Psoas muscle (tissue), 8 donors: Measurements from ENCODE around the gene CNTFR. TPM values are rescaled to one million over a fixed set of nuclear protein-coding genes. Genes with fewer than 3 reads are reported as not detected.

Source experiments
- ATAC-seq, 4 donors: fragments of 200-7000 bp; cut with Tn5 transposase; one replicate each; pipeline ENCODE4 v1.9.1; 2020; ENCODE audit warnings: moderate library complexity in 3 of 4, mild to moderate bottlenecking in 2 of 4
- DNase-seq, 2 donors: peaks; one replicate each; pipeline ENCODE4 v3.0.0-alpha.2; 2020
- H3K27ac ChIP-seq: fragments of 200-600 bp; one replicate; pipeline ENCODE4 v1.8.0; 2022
- H3K27me3 ChIP-seq, 3 donors: fragments of 200-600 bp in 1 of 3; one replicate each; pipeline versions ENCODE4 v1.6.1 to v1.8.0; 2013 to 2022; ENCODE audit warnings: low read length in 2 of 3, mild to moderate bottlenecking in 2 of 3, moderate library complexity in 1 of 3; ENCODE audit not compliant: insufficient read depth in 3 of 3
- H3K36me3 ChIP-seq, 2 donors: fragments of 200-600 bp in 1 of 2; one replicate each; pipeline versions ENCODE4 v1.6.1 to v1.8.0; 2013 to 2022; ENCODE audit warnings: low read depth in 1 of 2, mild to moderate bottlenecking in 1 of 2, moderate library complexity in 1 of 2; ENCODE audit not compliant: insufficient read depth in 1 of 2
- H3K4me1 ChIP-seq: fragments of 200-600 bp; one replicate; pipeline ENCODE4 v1.8.0; 2022
- H3K4me3 ChIP-seq: fragments of 200-600 bp; one replicate; pipeline ENCODE4 v1.8.0; 2022; ENCODE audit warnings: mild to moderate bottlenecking
- H3K9me3 ChIP-seq: fragments of 200-600 bp; one replicate; pipeline ENCODE4 v1.8.0; 2022
- CTCF ChIP-seq: fragments of 200-600 bp; IDR thresholded peaks from one replicate; pipeline ENCODE4 v1.8.0; 2022; ENCODE audit warnings: antibody characterized with exemption
- WGBS, 3 donors: extraction: QIAGEN DNeasy Blood & Tissue Kit; methylation state at CpG; one replicate each; pipeline versions ENCODE4 v1.1.6 to v1.1.7; 2013; 5-methylcytosine and 5-hydroxymethylcytosine counted together
- intact Hi-C, 2 donors: fragments of 100-400 bp; cut with DNase I; formaldehyde crosslinking; loops; one replicate each; pipeline versions ENCODE4 v1.11.0 to v1.14.2; 2022
- polyA plus RNA-seq, 3 donors: library from polyadenylated mRNA; stranded (reverse); fragments of 200-250 nt; gene quantifications; one replicate each; pipeline ENCODE4 v1.2.3, GENCODE V29; 2013
- total RNA-seq, 4 donors: library from RNA; stranded (reverse); fragmentation: NEBNext Ultra II Directional in 2 of 4; extraction: Animal tissue kit (Norgen Biotek cat#: 25700) in 2 of 4; gene quantifications; one replicate each; pipeline versions ENCODE4 v1.2.1 to v1.2.4, GENCODE V29; 2021 to 2023
- donor health status: healthy with polysubstance abuse.
- donor health status: DM: no; HTN: no; CAD: no; lungs with moderate emphysema.
- donor health status: Bipolar disorder and iron deficiency.
- donor health status: healthy.
- donor health status: DM: yes; HTN: yes; CAD: no.
- donor health status: DM: no; HTN: no; CAD: no.
- donor health status: DM: no; HTN: no; CAD: no.
- donor health status: DM: yes; HTN: yes; CAD: no.

Gene CNTFR
- total and polyA plus RNA-seq, 7 donors: 32.3 to 97.4 (median 64.4) TPM

- peaks cover 39% of the 10 kb centered on the region for H3K4me1 ChIP-seq
- H3K4me3 ChIP-seq: peak overlapping the region; percentile 80
- DNase-seq (no peak), ATAC-seq (no peak)
- H3K27ac ChIP-seq: peak overlapping the region; percentile 9
- intact Hi-C loops: no loop called here
- H3K36me3 ChIP-seq: peaks cover 0 to 3% of the 10 kb centered on the region in 2 donors
- no peak for TF ChIP-seq CTCF
- no peaks in the 10 kb centered on the region for H3K27me3 ChIP-seq
- no peaks in the 10 kb centered on the region for H3K9me3 ChIP-seq
- WGBS, 3 donors: 41 to 56% (median 53%) methylated on average over 11 of the region's 11 CpGs
Measured at GRCh38 chr9:34585946-34586669, 3.4 kb downstream of the CNTFR start.

- intact Hi-C loops: no loop called here
- Histone ChIP-seq H3K36me3 (peaks cover 0 to 15% of the 10 kb centered on the region in 2 donors), H3K4me3 (peak overlapping the region; percentile 80), H3K27ac (no peak overlapping the region), H3K4me1 (peaks cover 35% of the 10 kb centered on the region), H3K9me3 (no peaks in the 10 kb centered on the region), H3K27me3 (peaks cover 0 to 2% (median 0%) of the 10 kb centered on the region in 3 donors)
- ATAC-seq (peak; percentile 24 to 71 (median 60)), DNase-seq (peak in 1 of 2 donors; percentile 60)
- 44 to 65% (median 52%) methylated on average over 5 of the region's 5 CpGs for WGBS, 3 donors
- TF ChIP-seq CTCF: no peak
Measured at GRCh38 chr9:34584970-34585369, 4.6 kb downstream of the CNTFR start.

- Histone ChIP-seq H3K36me3 (peaks cover 0 to 17% of the 10 kb centered on the region in 2 donors), H3K4me1 (peaks cover 35% of the 10 kb centered on the region), H3K27ac (no peak overlapping the region), H3K27me3 (peaks cover 0 to 4% (median 2%) of the 10 kb centered on the region in 3 donors), H3K4me3 (no peak overlapping the region), H3K9me3 (no peaks in the 10 kb centered on the region)
- DNase-seq (no peak), ATAC-seq (no peak)
- 93 to 94% (median 94%) methylated on average over 5 of the region's 5 CpGs for WGBS, 3 donors
- no peak for TF ChIP-seq CTCF
- intact Hi-C loops: no loop called here
Measured at GRCh38 chr9:34582787-34583186, 6.7 kb downstream of the CNTFR start.

- H3K27me3 ChIP-seq: peaks cover 0 to 4% (median 2%) of the 10 kb centered on the region in 3 donors
- DNase-seq (no peak), ATAC-seq (no peak)
- H3K4me3 ChIP-seq: no peak overlapping the region
- no peak overlapping the region for H3K27ac ChIP-seq
- TF ChIP-seq CTCF: no peak
- H3K9me3 ChIP-seq: no peaks in the 10 kb centered on the region
- WGBS, 3 donors: 72 to 81% (median 79%) methylated on average over 3 of the region's 3 CpGs
- H3K36me3 ChIP-seq: peaks cover 0 to 28% of the 10 kb centered on the region in 2 donors
- peaks cover 27% of the 10 kb centered on the region for H3K4me1 ChIP-seq
- intact Hi-C loops: no loop called here
Measured at GRCh38 chr9:34581318-34581717, 8.2 kb downstream of the CNTFR start.

GRCh38 chr9:34580358-34580757 is 9.2 kb downstream of the CNTFR start:
- H3K36me3 ChIP-seq: peaks cover 0 to 30% of the 10 kb centered on the region in 2 donors
- H3K27me3 ChIP-seq: peaks cover 0 to 4% (median 2%) of the 10 kb centered on the region in 3 donors
- H3K4me3 ChIP-seq: no peak overlapping the region
- peaks cover 18% of the 10 kb centered on the region for H3K4me1 ChIP-seq
- ATAC-seq: no peak
- 70 to 77% (median 74%) methylated on average over 8 of the region's 8 CpGs for WGBS, 3 donors
- TF ChIP-seq CTCF: no peak
- no peak overlapping the region for H3K27ac ChIP-seq
- DNase-seq: no peak
- intact Hi-C loops: no loop called here
- no peaks in the 10 kb centered on the region for H3K9me3 ChIP-seq
